Measurements from ENCODE around the gene VAMP8. TPM values are rescaled to one million over a fixed set of nuclear protein-coding genes. Genes with fewer than 3 reads are reported as not detected.

The VAMP8 gene
- total RNA-seq (2014; rRNA removed; shearing (Covaris generic)): not detected in 2 replicates

DNA sequence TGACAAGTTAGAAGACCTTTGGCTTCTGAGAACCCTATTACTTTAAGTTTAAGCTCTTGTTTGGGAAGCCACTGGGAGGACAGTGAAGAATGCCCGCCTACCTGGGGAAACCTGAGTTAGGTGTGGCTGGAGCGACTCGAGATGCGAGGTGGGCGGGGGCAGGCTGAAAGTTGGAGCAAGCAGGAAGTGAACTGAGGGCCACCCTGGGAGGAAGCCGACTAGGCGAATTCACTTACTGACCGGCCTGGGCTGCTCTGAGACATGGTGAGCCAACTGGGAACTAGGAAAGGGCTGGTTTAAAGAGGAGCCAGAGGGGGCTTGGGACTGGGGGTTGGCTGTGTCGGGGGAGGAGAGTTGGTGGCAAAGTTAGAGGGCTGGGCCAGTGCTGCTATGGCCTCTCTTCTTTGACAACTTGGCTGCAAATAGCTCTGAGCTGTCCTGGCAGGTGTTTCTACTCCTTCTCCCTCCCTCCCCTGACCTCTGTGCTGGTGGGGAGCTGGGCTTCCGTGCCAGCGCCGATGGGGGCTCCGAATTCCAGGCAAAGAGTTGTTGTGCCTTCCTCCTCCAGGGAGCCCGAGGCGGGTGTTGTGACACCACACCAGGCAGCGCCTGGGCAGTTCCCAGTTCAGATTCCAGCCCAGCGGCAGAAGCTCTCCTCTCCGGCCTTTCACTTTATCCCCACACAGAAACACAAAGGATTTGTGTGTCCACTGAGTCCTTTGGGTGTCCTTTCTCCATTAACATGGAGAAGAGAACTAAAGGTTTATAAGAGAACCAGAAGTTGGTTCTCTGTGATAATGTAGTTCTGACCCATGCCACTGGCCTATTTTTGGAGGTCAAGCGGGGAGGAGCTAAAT lies at the start of gene VAMP8:
Gene VAMP8, plus strand, starts transcription at position 201 of the 857 bp plus-strand sequence. Its CDS starts 61 bp downstream, at position 262.
- Histone ChIP-seq H3K27me3 (replicated peaks) (peaks cover 5% of the 10 kb centered on the region), H3K36me3 (no peaks in the 10 kb centered on the region), H3K9me3 (replicated peaks) (no peaks in the 10 kb centered on the region), H3K27ac (no peak within 1 kb of the TSS), H3K4me1 (replicated peaks) (peaks cover 5% of the 10 kb centered on the region; the same call in 1 of the 2 replicates), H3K4me3 (no peak within 1 kb of the TSS)
- no peak for DNase-seq (ENCODE audit: low read depth in 1 of 2, low spot score in 2 of 2)

DNA sequence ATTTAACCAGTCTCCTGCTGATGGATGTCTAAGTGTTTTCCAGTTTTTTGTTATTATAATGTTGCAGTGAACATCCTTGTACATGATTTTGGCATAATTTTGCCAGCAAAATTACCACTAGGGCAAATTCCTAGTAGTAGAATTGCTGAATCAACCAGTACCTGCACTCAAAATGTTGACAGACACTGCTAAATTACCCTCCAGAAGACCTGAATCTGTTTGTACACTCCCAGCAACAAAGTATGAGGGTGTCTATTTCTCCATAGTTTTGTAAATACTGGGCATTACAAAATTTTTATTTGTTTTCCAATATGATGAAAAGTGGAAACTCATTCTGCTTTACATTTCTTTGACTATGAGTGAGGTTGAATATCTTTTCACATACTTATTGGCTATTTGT lies 49.6 kb upstream of the VAMP8 start:
- Histone ChIP-seq H3K36me3 (no peaks in the 10 kb centered on the region), H3K27me3 (replicated peaks) (no peaks in the 10 kb centered on the region)
- no peak for DNase-seq (ENCODE audit: low read depth in 1 of 2, low spot score in 2 of 2)

DNA sequence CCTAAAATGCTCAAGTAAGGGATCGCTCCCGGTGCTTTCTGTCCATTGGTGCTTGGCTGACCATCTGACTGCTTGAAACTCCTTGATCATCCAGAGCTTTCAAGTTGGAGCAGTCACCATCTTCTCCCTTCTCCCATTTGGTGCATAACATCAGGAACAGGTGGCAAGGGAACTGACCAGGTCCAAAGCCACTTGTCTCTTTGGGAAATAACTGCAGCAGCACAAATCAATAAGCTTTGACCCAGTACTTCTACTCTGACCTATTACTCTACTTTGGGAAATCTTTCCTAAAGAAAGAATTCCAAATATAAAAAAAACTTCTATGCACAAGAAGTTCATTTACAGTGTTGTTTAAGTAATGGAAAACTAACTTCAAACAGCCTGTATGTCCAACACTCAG lies 49.0 kb upstream of the VAMP8 start:
- DNase-seq (ENCODE audit: low read depth in 1 of 2, low spot score in 2 of 2): no peak
- no peak overlapping the region for H3K27ac ChIP-seq
- H3K4me3 ChIP-seq: no peak overlapping the region
- no peaks in the 10 kb centered on the region for H3K36me3 ChIP-seq
- H3K4me1 ChIP-seq (replicated peaks): 0 out of 2 replicates have a peak, but pooled peaks cover 3% of the 10 kb centered on the region
- H3K9me3 ChIP-seq (replicated peaks): no peaks in the 10 kb centered on the region
- H3K27me3 ChIP-seq (replicated peaks): no peaks in the 10 kb centered on the region

More for the DNA sequence above, 49.6 kb upstream of the VAMP8 start:
- Histone ChIP-seq H3K4me1 (replicated peaks) (0 out of 2 replicates have a peak, but pooled peaks cover 3% of the 10 kb centered on the region), H3K4me3 (no peak overlapping the region), H3K27ac (no peak overlapping the region), H3K9me3 (replicated peaks) (no peaks in the 10 kb centered on the region)

DNA sequence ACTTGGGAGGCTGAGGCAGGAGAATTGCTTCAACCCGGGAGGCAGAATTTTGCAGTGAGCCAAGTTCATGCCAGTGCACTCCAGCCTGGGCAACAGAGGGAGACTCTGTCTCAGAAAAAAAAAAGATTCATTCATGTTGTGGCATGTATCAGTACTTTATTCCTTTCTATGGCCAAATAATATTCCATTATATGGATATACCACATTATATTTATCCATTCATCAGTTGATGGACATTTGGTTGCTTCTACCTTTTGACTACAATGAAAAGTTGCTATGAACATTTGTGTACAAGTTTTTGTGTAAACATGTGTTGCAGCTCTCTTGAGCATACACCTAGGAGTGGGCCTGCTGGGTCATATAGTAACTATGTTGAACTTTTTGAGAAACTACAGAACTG lies 47.6 kb upstream of the VAMP8 start:
- H3K4me3 ChIP-seq: no peak overlapping the region
- H3K27ac ChIP-seq: no peak overlapping the region
- H3K4me1 ChIP-seq (replicated peaks): no peaks in the 10 kb centered on the region
- no peaks in the 10 kb centered on the region for H3K27me3 ChIP-seq (replicated peaks)
- H3K9me3 ChIP-seq (replicated peaks): no peaks in the 10 kb centered on the region
- H3K36me3 ChIP-seq: no peaks in the 10 kb centered on the region
- no peak for DNase-seq (ENCODE audit: low read depth in 1 of 2, low spot score in 2 of 2)

DNA sequence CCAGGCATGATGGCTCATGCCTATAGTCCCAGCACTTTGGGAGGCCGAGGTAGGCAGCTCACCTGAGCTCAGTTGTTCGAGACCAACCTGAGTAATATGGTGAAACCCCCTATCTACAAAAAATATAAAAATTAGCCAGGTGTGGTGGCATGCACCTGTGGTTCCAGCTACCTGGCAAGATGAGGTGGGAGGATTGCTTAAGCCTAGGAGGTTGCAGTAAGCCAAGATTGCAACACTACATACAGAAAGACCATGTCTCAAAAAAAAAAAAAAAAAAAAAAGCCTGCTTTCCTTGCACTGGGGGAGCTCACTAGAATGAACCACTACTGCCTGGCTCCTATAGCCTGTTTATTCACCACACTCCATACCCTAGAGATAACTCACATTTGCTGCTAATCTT lies 45.8 kb upstream of the VAMP8 start:
- no peak overlapping the region for H3K4me3 ChIP-seq
- no peak for DNase-seq (ENCODE audit: low read depth in 1 of 2, low spot score in 2 of 2)
- H3K36me3 ChIP-seq: no peaks in the 10 kb centered on the region
- H3K27me3 ChIP-seq (replicated peaks): no peaks in the 10 kb centered on the region
- no peak overlapping the region for H3K27ac ChIP-seq
- no peaks in the 10 kb centered on the region for H3K9me3 ChIP-seq (replicated peaks)
- peaks cover 6% of the 10 kb centered on the region for H3K4me1 ChIP-seq (replicated peaks)

DNA sequence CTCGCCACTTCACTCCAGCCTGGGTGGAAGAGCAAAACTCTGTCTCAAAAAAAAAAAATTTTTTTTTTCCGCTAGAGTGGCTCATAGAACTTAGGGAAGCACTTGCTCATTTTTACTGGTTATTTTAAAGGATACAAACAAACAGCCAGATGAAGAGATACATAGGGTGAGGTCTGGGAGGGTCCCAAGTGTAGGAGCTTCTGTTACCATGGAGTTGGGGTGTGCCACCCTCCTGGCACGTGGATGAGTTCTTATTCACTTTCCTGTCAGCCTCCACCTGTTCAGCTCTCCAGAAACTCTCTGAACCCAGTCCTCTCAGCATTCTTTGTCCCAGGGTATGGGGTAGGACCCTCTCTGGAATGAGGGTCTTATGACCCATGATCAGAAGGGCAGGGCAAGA lies 43.3 kb upstream of the VAMP8 start:
- H3K4me1 ChIP-seq (replicated peaks): peaks cover 25% of the 10 kb centered on the region
- peaks cover 6% of the 10 kb centered on the region for H3K36me3 ChIP-seq
- DNase-seq (ENCODE audit: low read depth in 1 of 2, low spot score in 2 of 2): no peak
- no peak overlapping the region for H3K4me3 ChIP-seq
- H3K27me3 ChIP-seq (replicated peaks): no peaks in the 10 kb centered on the region
- no peak overlapping the region for H3K27ac ChIP-seq
- H3K9me3 ChIP-seq (replicated peaks): no peaks in the 10 kb centered on the region

DNA sequence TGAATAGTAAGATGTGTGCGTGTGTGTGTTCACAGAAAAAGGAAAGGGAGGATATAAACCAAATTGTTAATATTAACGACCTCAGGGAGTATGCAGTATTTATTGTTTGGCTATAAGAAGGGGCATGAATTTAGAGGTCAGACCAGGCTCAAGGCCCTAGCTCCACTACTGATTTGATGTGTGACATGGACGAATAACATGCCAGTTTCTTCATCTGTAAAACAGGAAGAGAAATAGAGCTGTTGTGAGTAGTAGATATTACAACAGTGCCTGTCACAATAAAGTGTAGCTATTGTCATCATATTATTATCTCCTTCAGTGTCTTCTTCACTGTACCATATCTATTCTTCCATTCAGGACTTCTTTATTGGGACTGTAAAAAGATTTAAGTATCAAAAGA lies 42.5 kb upstream of the VAMP8 start:
- Histone ChIP-seq H3K27me3 (replicated peaks) (no peaks in the 10 kb centered on the region), H3K9me3 (replicated peaks) (no peaks in the 10 kb centered on the region), H3K4me3 (no peak overlapping the region), H3K27ac (no peak overlapping the region), H3K4me1 (replicated peaks) (peaks cover 25% of the 10 kb centered on the region), H3K36me3 (peaks cover 14% of the 10 kb centered on the region)
- DNase-seq (ENCODE audit: low read depth in 1 of 2, low spot score in 2 of 2): no peak

DNA sequence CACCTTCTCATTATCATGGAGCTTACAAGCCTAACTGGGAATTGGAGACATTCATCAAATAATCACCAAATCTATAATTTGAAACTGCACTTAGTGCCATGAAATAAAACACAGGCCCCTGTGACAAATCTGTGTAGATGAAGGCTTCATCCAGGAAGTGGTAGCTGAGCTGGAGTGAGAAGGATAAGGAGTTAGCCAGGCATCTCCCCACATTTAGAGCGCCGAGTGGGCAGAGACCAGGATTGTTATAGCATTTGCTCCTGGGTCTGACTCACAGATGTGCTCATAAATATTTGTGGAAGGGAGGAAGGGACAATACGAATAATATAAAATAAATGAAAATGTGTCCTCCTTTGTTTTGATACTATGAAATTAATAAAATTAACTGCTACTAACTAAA lies 40.9 kb upstream of the VAMP8 start:
- Histone ChIP-seq H3K4me3 (no peak overlapping the region), H3K9me3 (replicated peaks) (no peaks in the 10 kb centered on the region), H3K27me3 (replicated peaks) (no peaks in the 10 kb centered on the region), H3K36me3 (peaks cover 30% of the 10 kb centered on the region), H3K27ac (peak overlapping the region; percentile 100), H3K4me1 (replicated peaks) (peaks cover 31% of the 10 kb centered on the region)
- DNase-seq (ENCODE audit: low read depth in 1 of 2, low spot score in 2 of 2): peak; percentile 55 to 72

DNA sequence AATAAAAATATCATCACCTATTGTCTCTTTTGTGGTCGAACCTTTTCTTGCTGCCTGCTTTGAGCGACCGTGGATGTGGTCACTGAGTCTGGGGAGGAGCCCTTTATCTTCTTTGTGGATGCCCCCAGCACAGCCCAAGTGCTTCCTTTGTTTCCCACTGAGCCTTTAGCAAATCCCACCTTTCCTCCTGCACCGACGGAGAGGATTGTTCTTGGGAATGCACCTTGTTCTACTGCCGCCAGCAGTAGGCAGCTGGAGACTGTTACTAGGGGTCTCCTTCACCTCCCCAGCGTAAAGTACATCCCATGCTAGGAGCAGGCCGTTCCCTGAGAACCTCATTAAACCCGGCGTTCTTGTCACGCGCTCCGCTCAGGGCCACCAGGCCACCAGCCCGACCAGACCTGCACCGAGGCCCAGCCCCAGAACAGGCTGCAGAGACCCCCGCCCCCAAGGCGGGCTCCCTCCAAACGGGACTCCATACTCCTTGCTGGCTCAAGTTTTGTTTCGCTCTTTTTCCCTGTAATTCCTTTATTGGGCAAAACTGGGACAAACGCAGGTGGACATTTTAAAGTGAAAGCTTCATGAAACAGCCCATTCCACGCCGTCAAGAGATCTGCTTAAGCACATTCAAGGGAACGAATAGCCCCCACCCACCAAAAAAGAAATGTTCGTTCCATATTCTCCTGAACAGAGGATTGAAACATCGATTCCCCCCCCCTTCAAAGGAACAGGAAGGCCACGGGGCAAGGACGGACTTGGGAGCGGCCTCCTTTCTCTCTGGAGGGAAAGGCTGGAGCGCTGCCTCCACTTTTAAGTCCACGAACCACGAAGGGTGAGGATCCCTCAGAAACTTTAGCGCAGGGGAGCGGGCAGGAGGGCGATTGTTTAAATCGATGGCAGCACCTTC lies 39.5 kb upstream of the VAMP8 start:
- no peaks in the 10 kb centered on the region for H3K9me3 ChIP-seq (replicated peaks)
- H3K36me3 ChIP-seq: peaks cover 44% of the 10 kb centered on the region
- H3K4me1 ChIP-seq (replicated peaks): peaks cover 35% of the 10 kb centered on the region
- DNase-seq (ENCODE audit: low read depth in 1 of 2, low spot score in 2 of 2): peak; percentile 56 to 69
- peak overlapping the region; percentile 94 for H3K4me3 ChIP-seq
- peak overlapping the region; percentile 100 for H3K27ac ChIP-seq
- H3K27me3 ChIP-seq (replicated peaks): no peaks in the 10 kb centered on the region

DNA sequence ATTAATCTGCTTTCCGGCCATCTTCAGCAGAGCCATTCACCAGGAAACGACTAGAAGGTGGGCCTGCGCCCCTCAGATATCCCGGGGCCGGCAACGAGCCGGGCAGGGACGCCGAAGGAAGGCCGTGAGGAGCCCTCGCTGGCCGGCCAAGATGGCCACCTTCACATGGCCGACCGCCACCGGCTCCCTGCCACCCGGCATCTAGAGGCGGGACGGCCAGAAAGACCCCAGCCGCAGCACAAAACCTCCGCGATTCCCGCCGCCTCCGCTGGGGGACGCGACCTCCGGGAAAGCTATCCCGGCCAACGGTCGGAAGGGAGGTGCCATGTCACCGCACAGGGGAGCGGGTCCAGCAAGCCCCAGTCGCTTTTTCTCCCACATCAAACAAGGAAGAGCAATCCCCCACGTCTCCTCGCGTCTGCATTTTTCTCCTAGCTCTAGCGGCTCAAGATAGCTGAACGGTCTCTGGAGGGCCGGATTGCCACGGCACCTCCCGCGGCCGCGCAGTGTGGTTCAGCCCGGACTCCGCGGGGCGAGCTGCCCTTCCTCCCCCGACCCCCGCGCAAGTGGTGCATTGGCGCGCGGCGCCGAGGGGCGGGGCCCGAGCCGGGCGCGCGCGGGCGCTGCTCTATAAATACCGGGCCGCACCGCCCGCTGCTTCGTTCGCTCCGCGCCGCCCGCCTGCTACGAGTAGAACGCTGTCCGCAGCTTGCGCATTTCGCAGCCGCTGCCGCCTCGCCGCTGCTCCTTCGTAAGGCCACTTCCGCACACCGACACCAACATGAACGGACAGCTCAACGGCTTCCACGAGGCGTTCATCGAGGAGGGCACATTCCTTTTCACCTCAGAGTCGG lies 38.7 kb upstream of the VAMP8 start, which contains the start of gene MAT2A:
Gene MAT2A, plus strand, starts transcription at position 662 of the 854 bp plus-strand sequence. Its CDS starts 120 bp downstream, at position 782.
- H3K4me1 ChIP-seq (replicated peaks): peaks cover 35% of the 10 kb centered on the region
- peak within 1 kb of the TSS; percentile 94 for H3K4me3 ChIP-seq
- no peaks in the 10 kb centered on the region for H3K27me3 ChIP-seq (replicated peaks)
- peaks cover 52% of the 10 kb centered on the region for H3K36me3 ChIP-seq
- peak; percentile 97 to 99 for DNase-seq (ENCODE audit: low read depth in 1 of 2, low spot score in 2 of 2)
- no peaks in the 10 kb centered on the region for H3K9me3 ChIP-seq (replicated peaks)
- peak within 1 kb of the TSS; percentile 100 for H3K27ac ChIP-seq

DNA sequence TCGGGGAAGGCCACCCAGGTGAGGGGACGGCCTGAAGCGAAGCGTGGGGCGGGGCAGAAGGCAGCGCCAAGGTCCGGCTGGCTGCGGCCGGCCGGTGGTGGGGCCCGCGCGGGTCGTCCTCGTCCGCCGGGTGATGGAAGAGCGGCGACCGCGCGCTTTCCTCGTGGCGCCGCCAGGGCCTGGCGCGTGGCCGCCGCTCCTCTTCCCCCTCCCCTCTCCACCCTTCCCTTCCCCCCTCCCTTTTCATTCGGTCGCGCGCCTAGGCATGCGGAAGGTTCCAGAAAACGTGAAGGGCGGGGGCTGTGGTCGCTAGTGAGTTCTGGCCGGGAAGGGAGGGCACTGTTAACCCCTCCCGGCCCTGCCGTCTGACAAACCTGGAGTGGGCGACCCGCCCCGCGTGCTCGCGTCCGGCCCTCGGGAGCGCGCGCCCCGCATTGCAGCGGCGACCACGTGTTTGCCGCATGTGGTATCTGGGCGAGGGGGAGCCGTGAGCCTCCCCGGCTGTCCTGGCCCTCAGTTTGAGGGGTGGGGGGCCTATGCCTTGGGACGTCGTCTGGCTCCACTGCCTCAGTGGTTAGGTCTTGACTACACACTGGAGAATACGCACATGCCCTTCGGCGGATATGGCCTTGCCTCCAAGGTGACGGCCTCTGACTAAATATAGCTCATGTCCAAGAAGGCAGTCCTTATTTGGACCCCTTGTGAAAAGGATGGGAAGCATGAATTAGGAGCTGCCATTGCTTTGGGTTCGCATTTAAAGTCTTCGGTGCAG lies 37.8 kb upstream of the VAMP8 start:
- DNase-seq (ENCODE audit: low read depth in 1 of 2, low spot score in 2 of 2): peak; percentile 74 to 75
- peaks cover 35% of the 10 kb centered on the region for H3K4me1 ChIP-seq (replicated peaks)
- no peaks in the 10 kb centered on the region for H3K27me3 ChIP-seq (replicated peaks)
- H3K27ac ChIP-seq: peak overlapping the region; percentile 100
- H3K9me3 ChIP-seq (replicated peaks): no peaks in the 10 kb centered on the region
- H3K36me3 ChIP-seq: peaks cover 61% of the 10 kb centered on the region
- peak overlapping the region; percentile 94 for H3K4me3 ChIP-seq

DNA sequence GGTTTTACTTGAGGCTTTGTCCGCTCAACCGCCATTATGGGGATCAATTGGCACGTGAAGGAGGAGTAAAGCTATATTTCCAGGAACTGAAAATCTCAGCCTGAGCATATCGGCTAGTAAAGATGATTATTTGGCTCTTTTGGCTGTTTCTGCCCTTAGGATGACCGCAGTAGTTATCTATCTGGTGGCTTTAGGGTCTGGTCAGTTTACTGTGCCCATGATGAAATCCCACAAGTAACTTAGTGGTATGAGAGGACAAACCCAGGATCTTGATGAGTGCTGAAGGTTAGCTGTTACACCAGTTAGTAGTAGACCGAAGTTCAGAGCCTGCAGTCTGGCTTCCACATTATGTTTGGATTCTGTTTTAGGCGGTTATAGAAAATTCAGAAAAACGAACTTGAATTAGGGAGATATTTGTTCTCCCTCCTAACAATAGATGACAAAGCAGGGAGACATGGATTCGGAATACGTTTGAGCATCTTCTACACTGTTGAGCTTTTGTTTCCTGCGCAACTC lies 37.2 kb upstream of the VAMP8 start:
- peak in 1 of 2 experiments; percentile 40 for DNase-seq (ENCODE audit: low read depth in 1 of 2, low spot score in 2 of 2)
- no peaks in the 10 kb centered on the region for H3K9me3 ChIP-seq (replicated peaks)
- peak overlapping the region; percentile 94 for H3K4me3 ChIP-seq
- H3K27me3 ChIP-seq (replicated peaks): no peaks in the 10 kb centered on the region
- peaks cover 35% of the 10 kb centered on the region for H3K4me1 ChIP-seq (replicated peaks)
- H3K36me3 ChIP-seq: peaks cover 67% of the 10 kb centered on the region
- H3K27ac ChIP-seq: peak overlapping the region; percentile 100

All from SJSA1 (cell line).